H9 (cell line): ENCODE measurements around the gene INPP5A. TPM values are rescaled to one million over a fixed set of nuclear protein-coding genes. Genes with fewer than 3 reads are reported as not detected.
"Not testable (repeated sequence)": the region's sequence is repeated elsewhere in the genome, so short reads cannot be mapped to it uniquely, and the experiment has no call there.

ENCODE experiments used
- DNase-seq: peaks from one replicate; pipeline ENCODE4 v3.0.0-alpha.2; 2017
- H2AFZ ChIP-seq: one replicate; pipeline ENCODE4 v1.6.1; 2013; ENCODE audit warnings: mild to moderate bottlenecking, low read length, control low read depth, moderate library complexity
- H2AK5ac ChIP-seq: 2 replicates; pipeline ENCODE4 v1.6.1; 2013; ENCODE audit warnings: low read length, control low read depth, mixed read lengths; ENCODE audit not compliant: insufficient read length
- H2BK120ac ChIP-seq: one replicate; pipeline ENCODE4 v1.6.1; 2013; ENCODE audit warnings: low read depth, mild to moderate bottlenecking, low read length, control low read depth, inconsistent platforms; ENCODE audit not compliant: poor library complexity, severe bottlenecking
- H2BK12ac ChIP-seq: 2 replicates; pipeline ENCODE4 v1.6.1; 2013; ENCODE audit warnings: low read length, control low read depth, mixed read lengths, low read depth; ENCODE audit not compliant: insufficient read length
- H2BK15ac ChIP-seq: 2 replicates; pipeline ENCODE4 v1.6.1; 2013; ENCODE audit warnings: low read depth, low read length, control low read depth
- H2BK20ac ChIP-seq: one replicate; pipeline ENCODE4 v1.6.1; 2013; ENCODE audit warnings: low read depth, mild to moderate bottlenecking, low read length, control low read depth, inconsistent platforms; ENCODE audit not compliant: poor library complexity, severe bottlenecking
- H2BK5ac ChIP-seq: 2 replicates; pipeline ENCODE4 v1.6.1; 2013; ENCODE audit warnings: low read length, control low read depth, mixed read lengths; ENCODE audit not compliant: insufficient read length
- H3K14ac ChIP-seq: 2 replicates; pipeline ENCODE4 v1.6.1; 2013; ENCODE audit warnings: low read length, control low read depth; ENCODE audit not compliant: insufficient read depth
- H3K18ac ChIP-seq: 2 replicates; pipeline ENCODE4 v1.6.1; 2013; ENCODE audit warnings: low read depth, mild to moderate bottlenecking, mixed read lengths, low read length, control low read depth; ENCODE audit not compliant: insufficient read length
- H3K23ac ChIP-seq: 2 replicates; pipeline ENCODE4 v1.6.1; 2013; ENCODE audit warnings: low read length, control low read depth, mixed read lengths, low read depth; ENCODE audit not compliant: insufficient read length
- H3K23me2 ChIP-seq: 2 replicates; pipeline ENCODE4 v1.6.1; 2013; ENCODE audit warnings: low read depth, mild to moderate bottlenecking, mixed read lengths, low read length, control low read depth; ENCODE audit not compliant: insufficient read length, poor library complexity, severe bottlenecking
- H3K27ac ChIP-seq: 2 replicates; pipeline ENCODE4 v1.5.1; 2013; ENCODE audit warnings: low read length, control low read depth, mixed read lengths, low read depth; ENCODE audit not compliant: insufficient read length
- H3K27me3 ChIP-seq: 2 replicates; pipeline ENCODE4 v1.6.1; 2013; ENCODE audit warnings: low read length, control low read depth, inconsistent platforms; ENCODE audit not compliant: insufficient read depth
- H3K4ac ChIP-seq: 2 replicates; pipeline ENCODE4 v1.6.1; 2013; ENCODE audit warnings: low read depth, mild to moderate bottlenecking, control low read depth, inconsistent platforms, low read length, moderate library complexity
- H3K4me1 ChIP-seq: 2 replicates; pipeline ENCODE4 v1.6.1; 2013; ENCODE audit warnings: low read length, control low read depth, inconsistent platforms; ENCODE audit not compliant: insufficient read depth
- H3K4me2 ChIP-seq: 2 replicates; pipeline ENCODE4 v1.6.1; 2013; ENCODE audit warnings: low read length, control low read depth, mixed read lengths; ENCODE audit not compliant: insufficient read length, insufficient read depth
- H3K56ac ChIP-seq: 2 replicates; pipeline ENCODE4 v1.6.1; 2013; ENCODE audit warnings: low read depth, mild to moderate bottlenecking, mixed read lengths, low read length, control low read depth; ENCODE audit not compliant: insufficient read length
- H3K79me1 ChIP-seq: 2 replicates; pipeline ENCODE4 v1.6.1; 2013; ENCODE audit warnings: low read depth, mild to moderate bottlenecking, moderate library complexity, low read length, control low read depth, inconsistent platforms; ENCODE audit not compliant: insufficient read depth, poor library complexity, severe bottlenecking
- H3K79me2 ChIP-seq: 2 replicates; pipeline ENCODE4 v1.6.1; 2013; ENCODE audit warnings: low read length, control low read depth, inconsistent platforms; ENCODE audit not compliant: insufficient read depth
- H3K9ac ChIP-seq: 2 replicates; pipeline ENCODE4 v1.6.1; 2013; ENCODE audit warnings: low read length, control low read depth, mixed read lengths; ENCODE audit not compliant: insufficient read length; ENCODE audit errors: extremely low read depth
- H3K9me3 ChIP-seq: one replicate; pipeline ENCODE4 v1.6.1; 2013; ENCODE audit warnings: low read depth, low read length, inconsistent platforms; ENCODE audit not compliant: control insufficient read depth
- H3T11ph ChIP-seq: one replicate; pipeline ENCODE4 v1.6.1; 2013; ENCODE audit warnings: mild to moderate bottlenecking, low read length, control low read depth, inconsistent platforms
- H4K20me1 ChIP-seq: one replicate; pipeline ENCODE4 v1.6.1; 2013; ENCODE audit not compliant: control insufficient read depth, insufficient read length, insufficient read depth
- H4K5ac ChIP-seq: 2 replicates; pipeline ENCODE4 v1.6.1; 2013; ENCODE audit warnings: low read depth, mild to moderate bottlenecking, mixed read lengths, low read length, control low read depth; ENCODE audit not compliant: insufficient read length
- H4K8ac ChIP-seq: replicated peaks from 2 replicates; pipeline ENCODE4 v1.6.1; 2013; ENCODE audit warnings: low read length, control low read depth, mixed read lengths, low read depth; ENCODE audit not compliant: insufficient read length
- H4K91ac ChIP-seq: 2 replicates; pipeline ENCODE4 v1.6.1; 2013; ENCODE audit warnings: low read depth, mild to moderate bottlenecking, moderate library complexity, mixed read lengths, low read length, control low read depth; ENCODE audit not compliant: insufficient read length
- H3K27ac Mint-ChIP-seq, 3 experiments: 2 replicates in 2 of 3; 3 replicates in 1 of 3; pipeline ENCODE4 v1.8.0; 2020 to 2021; ENCODE audit warnings: mixed read lengths in 3 of 3, mild to moderate bottlenecking in 1 of 3, moderate library complexity in 1 of 3
- H3K27me3 Mint-ChIP-seq: 2 replicates; pipeline ENCODE4 v1.8.0; 2021; ENCODE audit warnings: low read depth, mild to moderate bottlenecking, moderate library complexity, mixed read lengths
- H3K36me3 Mint-ChIP-seq, 3 experiments: 2 replicates in 2 of 3; 3 replicates in 1 of 3; pipeline ENCODE4 v1.8.0; 2020 to 2021; ENCODE audit warnings: low read depth in 3 of 3, mixed read lengths in 3 of 3; ENCODE audit not compliant: insufficient read depth in 1 of 3
- H3K4me1 Mint-ChIP-seq, 2 experiments: 2 replicates each; pipeline ENCODE4 v1.8.0; 2020; ENCODE audit warnings: mixed read lengths in 2 of 2
- H3K4me3 Mint-ChIP-seq, 2 experiments: 2 replicates in 1 of 2; 3 replicates in 1 of 2; pipeline ENCODE4 v1.8.0; 2020 to 2021; ENCODE audit warnings: mild to moderate bottlenecking in 2 of 2, mixed read lengths in 2 of 2, moderate library complexity in 1 of 2
- H3K9me3 Mint-ChIP-seq, 2 experiments: 2 replicates in 1 of 2; 3 replicates in 1 of 2; pipeline ENCODE4 v1.8.0; 2020; ENCODE audit warnings: mild to moderate bottlenecking in 2 of 2, mixed read lengths in 2 of 2, moderate library complexity in 1 of 2
- WGBS: extraction: QIAGEN DNeasy Blood & Tissue Kit; methylation state at CpG from one replicate; pipeline ENCODE4 v1.1.7; 2013; ENCODE audit warnings: missing lambda C conversion rate, low lambda C conversion rate, mixed read lengths; ENCODE audit not compliant: insufficient read length; ENCODE audit errors: extremely low coverage; 5-methylcytosine and 5-hydroxymethylcytosine counted together
- total RNA-seq: library from RNA; stranded (reverse); gene quantifications from 2 replicates; pipeline ENCODE4 v1.2.1, GENCODE V29; 2021
- TF ChIP-seq, protein P1 (sequence below): fragments of 200-600 bp; sonication (generic); conservative IDR thresholded peaks from 3 replicates; pipeline ENCODE4 v1.8.0; 2021; ENCODE audit warnings: antibody characterized with exemption, mild to moderate bottlenecking

INPP5A gene
- total RNA-seq, 1 experiment from 2014 or later = 17.7 TPM

DNA sequence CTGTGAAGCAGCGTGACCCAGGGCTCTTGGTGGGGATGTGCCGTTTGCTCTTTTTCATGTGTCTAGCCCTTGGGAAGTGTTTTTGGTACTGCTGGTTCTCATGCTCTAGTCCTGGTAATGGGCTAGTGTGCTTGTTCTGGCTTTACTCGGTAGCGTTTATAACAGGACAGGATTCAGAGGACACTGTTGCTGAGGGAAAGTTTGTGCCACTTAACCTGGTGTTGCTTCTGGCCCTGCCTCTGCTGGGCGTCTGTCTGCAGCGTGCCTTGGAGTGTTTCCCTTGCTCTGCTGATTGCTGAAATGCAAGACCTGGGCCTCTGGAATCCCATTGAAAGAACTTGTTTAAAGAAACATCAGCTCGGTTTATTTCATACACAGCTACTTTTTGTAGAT, 35.0 kb downstream of the INPP5A start:
- Histone ChIP-seq H3K56ac (no peak overlapping the region), H2AFZ (no peak overlapping the region), H4K5ac (no peak overlapping the region), H3K4ac (no peak overlapping the region), H4K20me1 (peaks cover 6% of the 10 kb centered on the region), H3K18ac (no peak overlapping the region), H3K27ac (no peak overlapping the region), H2BK120ac (no peak overlapping the region), H3K79me2 (no peaks in the 10 kb centered on the region), H3K23ac (no peak overlapping the region), H2BK20ac (no peak overlapping the region), H3K9ac (no peak overlapping the region), H4K8ac (no peak overlapping the region), H3K14ac (0 out of 2 replicates have a peak overlapping the region, but pooled peaks have one; percentile 8), H3T11ph (no peak overlapping the region), H3K4me1 (peaks cover 3% of the 10 kb centered on the region; the same call in 1 of the 2 replicates), H3K23me2 (no peaks in the 10 kb centered on the region), H2BK5ac (no peak overlapping the region), H2AK5ac (no peak overlapping the region), H3K4me2 (no peak overlapping the region), H2BK15ac (no peak overlapping the region), H4K91ac (no peak overlapping the region), H3K79me1 (no peaks in the 10 kb centered on the region), H3K27me3 (no peaks in the 10 kb centered on the region), H2BK12ac (no peak overlapping the region), H3K9me3 (no peaks in the 10 kb centered on the region)
- H3K36me3 Mint-ChIP-seq = no peaks in the 10 kb centered on the region
- no peak for DNase-seq
- no peak overlapping the region for H3K4me3 Mint-ChIP-seq
- H3K27ac Mint-ChIP-seq = no peak overlapping the region
- no CpG with 5 or more reads among the region's 7 CpGs for WGBS
- H3K27me3 Mint-ChIP-seq = no peaks in the 10 kb centered on the region; the same call in 1 of the 2 replicates
- no peaks in the 10 kb centered on the region; a peak in 1 of 5 replicates for H3K9me3 Mint-ChIP-seq
- H3K4me1 Mint-ChIP-seq = peaks cover 10 to 18% of the 10 kb centered on the region in 2 experiments
- TF ChIP-seq, protein P1, sequence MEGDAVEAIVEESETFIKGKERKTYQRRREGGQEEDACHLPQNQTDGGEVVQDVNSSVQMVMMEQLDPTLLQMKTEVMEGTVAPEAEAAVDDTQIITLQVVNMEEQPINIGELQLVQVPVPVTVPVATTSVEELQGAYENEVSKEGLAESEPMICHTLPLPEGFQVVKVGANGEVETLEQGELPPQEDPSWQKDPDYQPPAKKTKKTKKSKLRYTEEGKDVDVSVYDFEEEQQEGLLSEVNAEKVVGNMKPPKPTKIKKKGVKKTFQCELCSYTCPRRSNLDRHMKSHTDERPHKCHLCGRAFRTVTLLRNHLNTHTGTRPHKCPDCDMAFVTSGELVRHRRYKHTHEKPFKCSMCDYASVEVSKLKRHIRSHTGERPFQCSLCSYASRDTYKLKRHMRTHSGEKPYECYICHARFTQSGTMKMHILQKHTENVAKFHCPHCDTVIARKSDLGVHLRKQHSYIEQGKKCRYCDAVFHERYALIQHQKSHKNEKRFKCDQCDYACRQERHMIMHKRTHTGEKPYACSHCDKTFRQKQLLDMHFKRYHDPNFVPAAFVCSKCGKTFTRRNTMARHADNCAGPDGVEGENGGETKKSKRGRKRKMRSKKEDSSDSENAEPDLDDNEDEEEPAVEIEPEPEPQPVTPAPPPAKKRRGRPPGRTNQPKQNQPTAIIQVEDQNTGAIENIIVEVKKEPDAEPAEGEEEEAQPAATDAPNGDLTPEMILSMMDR = no peak

DNA sequence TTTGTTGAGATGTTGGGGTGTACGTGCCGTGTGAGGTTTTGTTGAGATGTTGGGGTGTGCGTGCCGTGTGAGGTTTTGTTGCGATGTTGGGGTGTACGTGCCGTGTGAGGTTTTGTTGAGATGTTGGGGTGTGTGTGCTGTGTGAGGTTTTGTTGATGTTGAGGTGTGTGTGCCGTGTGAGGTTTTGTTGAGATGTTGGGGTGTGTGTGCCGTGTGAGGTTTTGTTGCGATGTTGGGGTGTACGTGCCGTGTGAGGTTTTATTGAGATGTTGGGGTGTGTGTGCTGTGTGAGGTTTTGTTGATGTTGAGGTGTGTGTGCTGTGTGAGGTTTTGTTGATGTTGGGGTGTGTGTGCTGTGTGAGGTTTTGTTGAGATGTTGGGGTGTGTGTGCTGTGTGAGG, 35.4 kb downstream of the INPP5A start:
- H3K79me2 ChIP-seq, H3K9me3 ChIP-seq, H2BK15ac ChIP-seq, H3K23me2 ChIP-seq, DNase-seq, H3K27ac Mint-ChIP-seq, H4K91ac ChIP-seq, H3K23ac ChIP-seq, H3T11ph ChIP-seq, H3K27me3 ChIP-seq, H2BK120ac ChIP-seq, H3K14ac ChIP-seq, H2AFZ ChIP-seq, H3K9me3 Mint-ChIP-seq, H3K36me3 Mint-ChIP-seq, H3K9ac ChIP-seq, H3K4ac ChIP-seq, H4K20me1 ChIP-seq, H4K8ac ChIP-seq, H3K79me1 ChIP-seq, H3K4me2 ChIP-seq, H3K56ac ChIP-seq, H2BK12ac ChIP-seq, H3K27ac ChIP-seq, H2AK5ac ChIP-seq, H2BK20ac ChIP-seq, H3K27me3 Mint-ChIP-seq, H2BK5ac ChIP-seq, H3K18ac ChIP-seq, H4K5ac ChIP-seq, H3K4me1 ChIP-seq, H3K4me3 Mint-ChIP-seq: not testable (repeated sequence)
- H3K4me1 Mint-ChIP-seq = peaks cover 10 to 18% of the 10 kb centered on the region in 2 experiments
- WGBS = 100% methylated on average over 9 of the region's 12 CpGs
